Measurements from ENCODE around the gene BFSP2.

BFSP2 gene

DNA sequence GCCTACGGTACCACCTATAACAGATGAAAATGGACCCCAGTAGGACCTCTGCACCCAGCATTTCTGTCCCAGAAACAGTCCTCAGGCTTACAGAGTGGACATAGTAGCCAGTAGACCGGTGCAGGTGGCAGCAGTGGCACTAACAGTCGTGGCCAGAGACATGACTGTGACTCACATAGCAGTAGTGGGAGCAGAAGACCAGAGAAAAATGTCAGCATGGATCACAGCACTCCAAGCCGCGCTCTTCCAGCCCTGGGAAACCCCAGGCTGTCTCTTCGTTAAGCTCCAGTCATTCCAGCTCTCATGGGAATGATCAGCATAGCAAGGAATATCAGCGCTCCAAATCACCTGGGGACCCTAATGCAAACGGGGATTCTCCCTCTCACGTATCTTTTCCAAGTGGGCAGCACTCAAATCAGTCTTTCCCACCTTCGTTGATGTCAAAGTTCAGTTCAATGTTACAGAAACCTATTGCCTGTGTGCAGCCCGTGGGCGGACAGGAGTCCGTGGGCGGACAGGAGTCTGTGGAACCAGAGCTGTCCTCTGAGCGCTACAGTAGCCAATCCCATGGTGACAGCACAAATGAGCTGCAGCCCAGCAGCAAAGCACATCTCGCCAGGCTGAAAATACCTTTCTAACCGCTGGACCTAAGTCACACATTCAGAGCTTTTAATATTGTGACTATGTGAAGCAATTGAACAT is 10.5 kb downstream of the BFSP2 start:
- no peak for DNase-seq
- intact Hi-C loops (cut with DNase I) = no loop called here

GRCh38 chr3:133412183-133413132 is 12.6 kb downstream of the BFSP2 start:
- DNase-seq = no peak
- intact Hi-C loops (cut with DNase I) = no loop called here

DNA sequence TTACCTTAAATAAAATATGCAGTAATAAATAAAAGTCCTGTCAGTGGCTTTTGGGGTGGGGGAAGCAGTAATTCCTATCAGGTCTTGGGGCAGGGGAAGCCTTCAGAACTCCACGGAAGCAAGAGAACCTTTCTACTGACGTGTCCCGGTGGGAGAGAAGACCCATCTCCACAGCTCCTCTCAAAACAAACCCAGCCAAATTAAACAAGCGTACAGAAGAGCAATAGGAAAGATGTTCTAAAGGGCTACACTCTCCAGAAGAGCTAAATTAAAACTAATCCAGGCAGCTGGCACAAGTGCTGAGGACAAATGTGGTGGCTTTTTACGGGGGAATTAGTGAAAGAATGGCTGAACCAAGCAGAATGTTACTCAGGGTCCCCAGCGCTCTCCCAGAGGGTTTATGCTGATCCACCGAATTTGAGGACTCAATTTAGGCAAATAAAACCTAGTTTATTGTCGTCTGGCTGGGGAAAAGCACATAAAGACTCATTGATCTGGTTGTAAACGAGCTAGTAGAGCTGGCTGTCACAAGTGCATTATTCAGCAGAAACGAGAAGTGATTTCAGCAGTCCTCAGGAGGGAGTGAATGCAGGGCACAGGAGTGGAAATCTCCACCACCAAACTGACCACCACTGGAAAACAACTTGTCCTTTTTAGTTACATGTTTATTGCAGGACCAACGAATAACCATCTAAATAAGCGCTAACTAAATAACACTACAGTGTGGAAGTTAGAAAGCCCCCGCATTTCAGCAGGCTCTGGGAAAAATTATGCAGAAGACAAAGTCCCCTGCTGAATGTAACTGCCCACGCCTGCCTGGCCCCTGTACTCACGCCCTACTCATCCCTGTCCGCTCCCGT is 13.5 kb downstream of the BFSP2 start:
- intact Hi-C loops (cut with DNase I) = no loop called here
- DNase-seq = peak in 9 of 42 donors; percentile 10 to 61 (median 28)

DNA sequence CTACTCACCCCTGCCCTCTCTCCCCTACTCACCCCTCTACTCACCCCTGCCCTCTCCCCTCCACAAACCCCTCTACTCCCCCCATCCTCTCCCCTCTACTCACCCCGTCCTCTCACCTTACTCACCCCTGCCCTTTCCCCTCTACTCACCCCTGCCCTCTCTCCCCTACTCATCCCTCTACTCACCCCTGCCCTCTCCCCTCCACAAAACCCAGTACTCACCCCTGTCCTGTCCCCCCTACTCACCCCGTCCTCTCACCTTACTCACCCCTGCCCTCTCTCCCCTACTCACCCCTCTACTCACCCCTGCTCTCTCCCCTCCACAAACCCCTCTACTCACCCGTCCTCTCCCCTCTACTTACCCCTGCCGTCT is 14.2 kb downstream of the BFSP2 start:
- intact Hi-C loops (cut with DNase I) = no loop called here
- DNase-seq = no peak

GRCh38 chr3:133418361-133418760 is 18.5 kb downstream of the BFSP2 start:
- intact Hi-C loops (cut with DNase I) = no loop called here
- DNase-seq = no peak

DNA sequence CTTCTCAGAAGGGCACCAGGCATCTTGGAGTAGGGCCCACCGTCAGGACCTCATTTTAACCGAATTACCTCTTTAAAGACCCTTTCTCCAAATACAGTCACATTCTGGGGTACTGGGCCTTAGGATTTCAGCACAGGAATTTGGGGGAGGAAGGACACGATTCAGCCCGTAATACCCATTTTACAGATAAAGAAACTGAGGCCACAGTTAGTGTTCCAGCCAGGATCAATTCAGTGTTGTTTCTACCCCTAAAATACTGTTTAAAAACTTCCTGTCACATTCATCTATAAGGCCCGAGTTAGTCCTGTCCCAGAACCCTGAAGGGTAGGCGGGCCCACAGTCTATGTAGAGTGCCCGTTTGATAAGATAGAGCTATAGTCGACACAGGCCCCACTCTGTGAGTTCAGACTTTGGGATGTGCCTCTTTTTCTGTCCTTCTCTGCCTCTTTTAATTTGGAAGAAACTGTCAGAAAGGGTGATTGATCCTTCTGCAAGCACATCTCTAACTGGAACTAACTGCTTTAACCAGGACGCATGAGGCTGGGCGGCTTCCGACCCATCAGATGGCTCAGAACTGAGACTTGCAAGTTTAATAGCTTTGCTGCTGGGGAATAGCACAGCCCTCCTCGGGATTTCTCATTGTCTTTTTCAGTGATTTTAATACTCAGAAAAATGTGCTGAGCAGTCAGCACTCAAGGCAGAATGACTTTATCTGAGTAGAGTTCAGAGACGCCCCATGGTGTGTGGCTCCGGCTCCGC is 19.5 kb downstream of the BFSP2 start:
- no peak for DNase-seq
- intact Hi-C loops (cut with DNase I) = no loop called here

DNA sequence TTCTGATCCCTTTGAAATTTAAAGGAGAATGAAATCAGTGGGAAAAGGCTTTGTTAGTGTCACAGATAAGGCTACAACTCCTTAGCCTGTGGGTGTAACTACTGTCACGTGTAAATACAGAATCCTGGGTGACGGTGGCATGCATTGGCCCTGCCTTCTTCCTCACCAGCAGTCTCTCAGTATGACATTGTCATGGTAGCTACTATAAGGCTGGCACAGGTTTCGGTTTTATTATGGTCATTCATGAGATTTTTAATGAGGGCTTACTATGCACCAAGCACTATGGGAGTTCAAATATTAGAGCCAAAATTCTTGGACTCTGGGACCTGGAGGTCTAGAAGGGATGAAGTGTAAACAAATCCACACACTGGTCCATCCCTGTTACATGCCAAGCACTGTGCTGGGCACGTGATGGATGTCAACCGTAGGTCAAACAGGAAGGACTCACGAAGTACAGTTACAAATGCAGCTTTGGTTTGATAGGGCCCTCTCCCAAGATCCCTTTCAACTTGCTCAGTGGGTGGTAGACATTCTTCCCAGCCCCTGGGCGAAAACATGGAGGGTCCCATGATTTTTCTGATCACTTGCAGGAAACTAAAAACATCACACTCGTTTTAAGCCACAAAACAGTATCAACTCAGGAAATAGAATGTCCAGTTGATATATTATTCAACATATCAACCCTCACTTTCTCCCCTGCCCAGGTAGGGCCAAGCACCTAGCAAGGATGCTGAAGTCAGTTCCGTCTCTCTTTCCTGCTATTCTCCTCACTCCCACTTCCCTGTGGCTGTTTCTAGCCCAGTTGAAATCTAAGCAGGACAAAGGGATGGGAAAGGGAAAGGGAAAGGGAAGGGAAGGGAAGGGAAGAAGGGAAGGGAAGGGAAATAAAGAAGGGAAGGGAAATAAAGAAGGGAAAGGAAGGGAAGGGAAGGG is 25.3 kb downstream of the BFSP2 start:
- no peak for DNase-seq
- intact Hi-C loops (cut with DNase I) = loop anchor here (5.0 kb wide), 1 partner anchor 693 kb away; no protein-coding TSS in a partner anchor

- intact Hi-C loops (cut with DNase I) = no loop called here
- no peak for DNase-seq
Observed at GRCh38 chr3:133425898-133426297, 26.0 kb downstream of the BFSP2 start.

- no peak for DNase-seq
- intact Hi-C loops (cut with DNase I) = no loop called here
Observed at GRCh38 chr3:133426721-133427120, 26.9 kb downstream of the BFSP2 start.

DNA sequence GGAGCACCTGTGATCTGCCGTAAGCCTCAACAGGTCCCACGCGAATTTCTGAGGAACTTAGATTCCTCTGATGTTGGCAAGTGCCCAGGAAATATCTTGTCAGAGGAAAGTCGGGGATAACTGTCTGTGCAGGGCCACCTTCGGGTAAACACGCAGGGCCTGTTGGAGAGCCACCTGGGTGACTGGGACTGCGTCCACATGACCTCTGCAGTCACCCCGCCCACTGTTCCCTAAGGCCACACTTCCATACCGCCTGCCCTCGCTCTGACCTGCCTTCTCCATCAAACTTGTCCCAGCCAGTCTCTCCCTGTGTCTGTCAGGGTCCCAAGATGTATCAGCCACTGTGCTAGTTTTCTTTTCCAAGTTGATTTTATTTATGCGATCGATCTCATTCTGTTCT is 28.7 kb downstream of the BFSP2 start:
- no peak for DNase-seq
- intact Hi-C loops (cut with DNase I) = no loop called here

DNA sequence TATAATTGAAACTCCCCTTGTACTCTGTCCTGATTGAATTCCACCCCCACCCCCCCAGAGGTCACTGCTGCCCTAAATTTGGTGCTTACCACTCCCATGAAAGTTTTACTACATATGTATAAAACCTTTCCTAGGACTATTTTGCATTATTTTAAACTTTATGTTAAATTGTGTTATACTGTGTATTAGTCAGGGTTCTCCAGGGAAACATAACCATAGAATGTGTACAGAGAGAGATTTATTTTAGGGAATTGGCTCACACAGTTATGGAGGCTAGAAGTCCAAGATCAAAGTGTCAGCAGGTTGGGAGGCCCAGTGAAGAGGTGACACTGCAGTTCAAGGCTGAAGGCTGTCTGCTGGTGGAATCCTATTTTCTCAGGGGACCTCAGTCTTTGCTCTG is 29.2 kb downstream of the BFSP2 start:
- intact Hi-C loops (cut with DNase I) = no loop called here
- no peak for DNase-seq

DNA sequence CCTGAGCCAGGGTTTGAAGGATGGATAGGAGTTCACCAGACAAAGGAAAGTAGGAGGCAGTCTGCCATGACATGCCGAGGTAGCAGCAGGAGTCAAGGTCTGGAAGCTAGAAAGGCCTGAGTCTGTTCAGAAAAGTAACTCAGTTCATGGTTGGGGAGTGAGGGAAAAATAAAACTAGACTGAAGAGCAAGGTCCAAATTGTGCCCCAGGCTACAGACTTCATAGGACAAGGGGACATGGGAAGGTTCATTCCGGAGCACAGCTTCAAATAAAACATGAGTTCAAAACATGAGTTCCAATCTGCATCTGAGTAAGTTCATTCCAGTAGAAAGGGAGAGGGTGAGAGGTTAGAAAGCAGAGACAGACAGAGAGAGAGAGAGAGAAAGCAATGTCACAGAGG is 39.7 kb downstream of the BFSP2 start:
- no peak for DNase-seq
- intact Hi-C loops (cut with DNase I) = no loop called here

GRCh38 chr3:133440652-133441051 is 40.8 kb downstream of the BFSP2 start:
- no peak for DNase-seq
- intact Hi-C loops (cut with DNase I) = no loop called here

DNA sequence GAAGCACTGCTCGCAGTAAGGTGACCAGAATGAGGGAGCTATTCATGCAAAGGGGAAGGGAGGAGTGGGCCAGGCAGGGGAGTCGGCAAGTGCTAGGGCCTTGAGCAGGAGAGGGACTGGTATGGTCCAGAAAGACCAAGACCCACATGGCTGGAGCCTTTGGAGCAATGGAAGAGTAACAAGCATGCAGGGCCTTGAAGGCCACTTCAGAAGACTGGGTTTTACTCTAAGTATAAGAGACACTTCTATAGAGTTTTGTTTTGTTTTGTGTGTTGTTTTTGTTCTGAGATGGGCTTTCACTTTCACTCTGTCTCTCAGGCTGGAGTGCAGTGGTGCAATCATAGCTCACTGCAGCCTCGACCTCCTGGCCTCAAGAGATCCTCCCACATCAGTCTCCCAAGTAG is 42.0 kb downstream of the BFSP2 start:
- no peak for DNase-seq
- intact Hi-C loops (cut with DNase I) = no loop called here

DNA sequence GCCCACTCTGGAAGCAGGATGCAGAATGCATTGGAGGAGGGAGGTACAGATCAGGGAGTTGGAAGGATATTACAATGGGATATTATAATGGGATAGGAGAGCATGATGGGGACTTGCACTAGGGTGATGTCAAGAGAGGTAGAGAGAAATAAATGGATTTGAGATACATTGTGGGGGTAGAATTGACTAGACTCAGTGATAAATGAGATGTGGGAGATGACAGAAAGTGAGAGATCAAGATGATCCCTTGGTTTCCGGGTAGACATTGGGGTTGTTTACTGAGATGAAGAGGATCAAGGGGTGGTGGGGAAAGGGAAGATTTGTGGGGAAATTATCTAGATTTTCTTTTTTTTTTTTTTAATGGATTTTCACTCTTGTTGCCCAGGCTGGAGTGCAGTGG is 42.7 kb downstream of the BFSP2 start:
- intact Hi-C loops (cut with DNase I) = no loop called here
- no peak for DNase-seq

- peak in 5 of 42 donors; percentile 8 to 32 (median 16) for DNase-seq
- intact Hi-C loops (cut with DNase I) = no loop called here
Observed at GRCh38 chr3:133443649-133444422, 44.0 kb downstream of the BFSP2 start.

DNA sequence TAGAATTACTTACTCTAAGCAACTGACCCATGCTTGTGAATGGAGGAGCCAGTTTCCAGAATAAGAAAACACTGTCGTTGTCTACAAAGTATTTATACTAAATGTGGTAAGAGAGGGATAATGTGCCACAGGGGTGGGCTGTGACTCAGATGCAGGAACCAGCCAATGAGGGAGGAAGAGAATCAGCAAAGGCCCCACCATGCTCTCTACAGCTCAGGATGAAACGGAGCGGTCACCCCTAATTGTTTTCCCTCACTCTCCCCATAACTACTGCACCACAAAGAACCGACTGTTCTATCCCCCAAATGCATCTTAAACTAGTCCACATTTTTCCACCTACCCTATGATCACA is 44.5 kb downstream of the BFSP2 start:
- intact Hi-C loops (cut with DNase I) = no loop called here
- DNase-seq = no peak
